GM12878 (cell line): ENCODE results near the gene OXCT1. TPM values are rescaled to one million over a fixed set of nuclear protein-coding genes. Genes with fewer than 3 reads are reported as not detected.

Experiments
- ATAC-seq: fragments of 200-7000 bp; cut with Tn5 transposase; 3 replicates; pipeline ENCODE4 v1.9.1; 2020; ENCODE audit warnings: mild to moderate bottlenecking, moderate library complexity
- BruUV-seq: library from RNA; stranded (reverse); fragments of 400-500 nt; replicated peaks from 2 replicates; lab custom pipeline; 2021; lab: Mats Ljungman, UMichigan
- CTCF ChIA-PET: fragments of 300-600 bp; sonication (Branson Sonifier 250); formaldehyde crosslinking; extraction: SDS; loops from one replicate; lab custom pipeline; 2021; ENCODE audit warnings: inconsistent platforms; lab: Yijun Ruan, JAX
- POLR2A ChIA-PET: fragments of 350-600 bp; formaldehyde crosslinking; extraction: SDS; loops from one replicate; lab custom pipeline; 2021; ENCODE audit warnings: inconsistent platforms; lab: Charles Lee
- RAD21 ChIA-PET: fragments of 300-600 bp; sonication (Branson Sonifier 250); formaldehyde crosslinking; loops from one replicate; lab custom pipeline; 2023; ENCODE audit warnings: antibody characterized with exemption; ENCODE audit not compliant: unreplicated experiment; lab: Charles Lee
- SMC1A ChIA-PET: fragments of 300-600 bp; sonication (Branson Sonifier 250); formaldehyde crosslinking; loops from one replicate; lab custom pipeline; 2023; ENCODE audit not compliant: unreplicated experiment, uncharacterized antibody; lab: Charles Lee
- DNase-seq: peaks from one replicate; pipeline ENCODE4 v3.0.0-alpha.2; 2011; ENCODE audit warnings: low read depth, low spot score
- FAIRE-seq: peaks from 3 replicates; lab custom pipeline; 2011; peaks lifted over from hg19 to GRCh38; lab: Jason Lieb, UNC
- H2AFZ ChIP-seq: 2 replicates; pipeline ENCODE4 v1.6.0; 2011; ENCODE audit warnings: low read depth, low read length, control low read depth; ENCODE audit not compliant: control insufficient read depth
- H3K27ac ChIP-seq: 2 replicates; pipeline ENCODE4 v1.5.1; 2011; ENCODE audit warnings: control low read depth; ENCODE audit not compliant: control insufficient read depth, insufficient read depth
- H3K27me3 ChIP-seq, 2 experiments: replicated peaks in 1 of 2; 2 replicates each; pipeline versions ENCODE4 v1.6.0 to v1.6.1; 2011; ENCODE audit warnings: low read length in 1 of 2; ENCODE audit not compliant: control insufficient read depth in 2 of 2, insufficient read depth in 2 of 2
- H3K36me3 ChIP-seq, 2 experiments: 2 replicates each; pipeline ENCODE4 v1.5.1; 2011; ENCODE audit warnings: low read length in 1 of 2; ENCODE audit not compliant: control insufficient read depth in 2 of 2, insufficient read depth in 2 of 2
- H3K4me1 ChIP-seq: 2 replicates; pipeline ENCODE4 v1.6.1; 2011; ENCODE audit warnings: mild to moderate bottlenecking, low read length, moderate library complexity, mixed read lengths; ENCODE audit not compliant: control insufficient read depth, insufficient read depth
- H3K4me2 ChIP-seq: 2 replicates; pipeline ENCODE4 v1.6.0; 2011; ENCODE audit warnings: control low read depth; ENCODE audit not compliant: control insufficient read depth, insufficient read depth
- H3K4me3 ChIP-seq: fragments of 200-600 bp; sonication (generic); 2 replicates; pipeline ENCODE4 v1.5.1; 2016
- H3K79me2 ChIP-seq: 2 replicates; pipeline ENCODE4 v1.6.0; 2011; ENCODE audit warnings: low read length; ENCODE audit not compliant: control insufficient read depth, insufficient read depth
- H3K9ac ChIP-seq: 2 replicates; pipeline ENCODE4 v1.8.0; 2011; ENCODE audit warnings: low read length, control low read depth, mixed read lengths; ENCODE audit not compliant: control insufficient read depth, insufficient read depth
- H3K9me3 ChIP-seq: replicated peaks from 3 replicates; pipeline ENCODE4 v1.5.1; 2011; ENCODE audit warnings: mild to moderate bottlenecking, low read length; ENCODE audit not compliant: control insufficient read depth, insufficient read depth
- H4K20me1 ChIP-seq: 2 replicates; pipeline ENCODE4 v1.6.0; 2011; ENCODE audit not compliant: control insufficient read depth, insufficient read depth
- CBX3 ChIP-seq: fragments of 200-600 bp; sonication (generic); IDR thresholded peaks from 2 replicates; pipeline ENCODE4 v1.6.1; 2016; ENCODE audit warnings: low read depth, borderline replicate concordance
- CEBPZ ChIP-seq: fragments of 150-350 bp; IDR thresholded peaks from 2 replicates; pipeline ENCODE4 v1.6.1; 2016; ENCODE audit warnings: low read depth, low read length
- ELK1 ChIP-seq: IDR thresholded peaks from 2 replicates; pipeline ENCODE4 v1.6.1; 2012; ENCODE audit warnings: low read depth, low read length, improper control_type of control experiment
- EZH2 ChIP-seq: IDR thresholded peaks from 2 replicates; pipeline ENCODE4 v1.6.1; 2012; ENCODE audit warnings: low read depth, mild to moderate bottlenecking, control low read depth, inconsistent platforms, low read length, borderline replicate concordance; ENCODE audit not compliant: control insufficient read depth
- IRF4 ChIP-seq: IDR thresholded peaks from 2 replicates; pipeline ENCODE4 v1.6.1; 2011; ENCODE audit warnings: low read depth, low read length
- SMC3 ChIP-seq: IDR thresholded peaks from 2 replicates; pipeline ENCODE4 v1.6.1; 2011; ENCODE audit warnings: low read length, improper control_type of control experiment, borderline replicate concordance
- SREBF2 ChIP-seq: IDR thresholded peaks from 2 replicates; pipeline ENCODE4 v1.6.1; 2012; ENCODE audit warnings: mild to moderate bottlenecking, low read length
- SUPT20H ChIP-seq: IDR thresholded peaks from 2 replicates; pipeline ENCODE4 v1.6.1; 2011; ENCODE audit warnings: low read depth, mild to moderate bottlenecking, low read length, moderate library complexity, borderline replicate concordance; ENCODE audit not compliant: control insufficient read depth
- TCF7 ChIP-seq: IDR thresholded peaks from 2 replicates; pipeline ENCODE4 v1.6.1; 2014; ENCODE audit warnings: antibody characterized with exemption, borderline replicate concordance
- WGBS: methylation state at CpG from one replicate; pipeline ENCODE4 v1.1.6; 2016; ENCODE audit warnings: low lambda C conversion rate; ENCODE audit not compliant: insufficient replicate concordance, insufficient coverage; ENCODE audit errors: missing lambda C conversion rate; 5-methylcytosine and 5-hydroxymethylcytosine counted together
- in situ Hi-C: fragments of 300-500 bp; cut with MboI; formaldehyde crosslinking; loops from 9 replicates; pipeline ENCODE4 v1.14.3; 2018; ENCODE audit warnings: mixed read lengths
- intact Hi-C: fragments of 100-400 bp; cut with micrococcal nuclease; formaldehyde crosslinking; loops from one replicate; pipeline ENCODE4 v1.14.2; 2022; ENCODE audit not compliant: unreplicated experiment
- polyA plus RNA-seq, 11 experiments: library from polyadenylated mRNA; depleted of rRNA in 4 of 11; unstranded in 6 of 11; stranded (reverse) in 5 of 11; fragments of >200 nt; fragmentation: Nextera tagmentation in 4 of 11; fragmentation: Illumina TruSeq in 1 of 11; extraction: Ambion mirVana in 4 of 11; extraction: Trizol in 1 of 11; gene quantifications; 1 replicate in 1 of 11; 2 replicates in 10 of 11; pipeline versions ENCODE4 v1.2.1 to v1.2.3, GENCODE V29; 2011 to 2016; ENCODE audit warnings: inconsistent platforms in 2 of 11, missing spikeins in 2 of 11, low read depth in 1 of 11
- total RNA-seq, 4 experiments: library from RNA; depleted of rRNA in 3 of 4; stranded (reverse); fragments of >200 nt in 3 of 4; fragmentation: Illumina TruSeq in 1 of 4; extraction: Trizol in 1 of 4; gene quantifications; 2 replicates each; pipeline versions ENCODE4 v1.2.1 to v1.2.3, GENCODE V29; 2013 to 2021
- TF ChIP-seq, protein P1 (sequence below): fragments of 450-650 bp; IDR thresholded peaks from 2 replicates; pipeline ENCODE4 v1.6.1; 2017; ENCODE audit warnings: mild to moderate bottlenecking, moderate library complexity

OXCT1 gene
- total and polyA plus RNA-seq, 10 of the 15 experiments (the other 5 are each of a cell fraction or from before 2014, with no cell fraction given), result 46.9 to 103 (median 70.5) TPM

- DNase-seq (no peak), FAIRE-seq (no peak), ATAC-seq (no peak)
- intact Hi-C loops, result no loop called here
- no peak overlapping the region for H3K4me2 ChIP-seq
- ChIA-PET CTCF (interaction anchor here (1.0 to 2.9 kb wide), 17 partner anchors 10 to 253 kb away, joined by 3 to 47 read pairs (median 5); no protein-coding TSS in a partner anchor), POLR2A (no interaction called here), RAD21 (interaction anchor here (0.9 to 2.7 kb wide), 5 partner anchors 30 to 124 kb away, joined by 3 to 36 read pairs (median 5); no protein-coding TSS in a partner anchor), SMC1A (interaction anchor here (1.1 to 5.3 kb wide), 7 partner anchors 12 to 121 kb away, joined by 3 to 57 read pairs (median 4); no protein-coding TSS in a partner anchor)
- no peak overlapping the region for H2AFZ ChIP-seq
- H3K27ac ChIP-seq, result no peak overlapping the region
- H3K79me2 ChIP-seq, result no peaks in the 10 kb centered on the region
- no peak overlapping the region for H3K4me3 ChIP-seq
- in situ Hi-C loops, result no loop called here
- no peaks in the 10 kb centered on the region for H3K36me3 ChIP-seq
- no peaks in the 10 kb centered on the region for H3K4me1 ChIP-seq
- H4K20me1 ChIP-seq, result no peaks in the 10 kb centered on the region
- BruUV-seq, result no TSS peak
- no peak overlapping the region for H3K9ac ChIP-seq
- WGBS, result 96% methylated on average over 2 of the region's 2 CpGs
- no peaks in the 10 kb centered on the region for H3K9me3 ChIP-seq
- H3K27me3 ChIP-seq, result no peaks in the 10 kb centered on the region
- TF ChIP-seq, protein P1, sequence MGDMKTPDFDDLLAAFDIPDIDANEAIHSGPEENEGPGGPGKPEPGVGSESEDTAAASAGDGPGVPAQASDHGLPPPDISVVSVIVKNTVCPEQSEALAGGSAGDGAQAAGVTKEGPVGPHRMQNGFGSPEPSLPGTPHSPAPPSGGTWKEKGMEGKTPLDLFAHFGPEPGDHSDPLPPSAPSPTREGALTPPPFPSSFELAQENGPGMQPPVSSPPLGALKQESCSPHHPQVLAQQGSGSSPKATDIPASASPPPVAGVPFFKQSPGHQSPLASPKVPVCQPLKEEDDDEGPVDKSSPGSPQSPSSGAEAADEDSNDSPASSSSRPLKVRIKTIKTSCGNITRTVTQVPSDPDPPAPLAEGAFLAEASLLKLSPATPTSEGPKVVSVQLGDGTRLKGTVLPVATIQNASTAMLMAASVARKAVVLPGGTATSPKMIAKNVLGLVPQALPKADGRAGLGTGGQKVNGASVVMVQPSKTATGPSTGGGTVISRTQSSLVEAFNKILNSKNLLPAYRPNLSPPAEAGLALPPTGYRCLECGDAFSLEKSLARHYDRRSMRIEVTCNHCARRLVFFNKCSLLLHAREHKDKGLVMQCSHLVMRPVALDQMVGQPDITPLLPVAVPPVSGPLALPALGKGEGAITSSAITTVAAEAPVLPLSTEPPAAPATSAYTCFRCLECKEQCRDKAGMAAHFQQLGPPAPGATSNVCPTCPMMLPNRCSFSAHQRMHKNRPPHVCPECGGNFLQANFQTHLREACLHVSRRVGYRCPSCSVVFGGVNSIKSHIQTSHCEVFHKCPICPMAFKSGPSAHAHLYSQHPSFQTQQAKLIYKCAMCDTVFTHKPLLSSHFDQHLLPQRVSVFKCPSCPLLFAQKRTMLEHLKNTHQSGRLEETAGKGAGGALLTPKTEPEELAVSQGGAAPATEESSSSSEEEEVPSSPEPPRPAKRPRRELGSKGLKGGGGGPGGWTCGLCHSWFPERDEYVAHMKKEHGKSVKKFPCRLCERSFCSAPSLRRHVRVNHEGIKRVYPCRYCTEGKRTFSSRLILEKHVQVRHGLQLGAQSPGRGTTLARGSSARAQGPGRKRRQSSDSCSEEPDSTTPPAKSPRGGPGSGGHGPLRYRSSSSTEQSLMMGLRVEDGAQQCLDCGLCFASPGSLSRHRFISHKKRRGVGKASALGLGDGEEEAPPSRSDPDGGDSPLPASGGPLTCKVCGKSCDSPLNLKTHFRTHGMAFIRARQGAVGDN, result no peak
- no peak for TF ChIP-seq SMC3
- TF ChIP-seq CEBPZ, result no peak
- no peak for TF ChIP-seq TCF7
- TF ChIP-seq SREBF2, result no peak
- no peak for TF ChIP-seq EZH2
- TF ChIP-seq SUPT20H, result no peak
- no peak for TF ChIP-seq ELK1
- no peak for TF ChIP-seq CBX3
- no peak for TF ChIP-seq IRF4
These were observed 148.7 kb downstream of the OXCT1 start for GRCh38 chr5:41721516-41721915.
